GM18499 (cell line): ENCODE data around the gene RTRAF.

Source experiments
- ATAC-seq: cut with Tn5 transposase; IDR thresholded peaks from one replicate; pipeline ENCODE4 v1.9.1; 2021; ENCODE audit warnings: moderate number of reproducible peaks; ENCODE audit not compliant: insufficient read depth, unreplicated experiment

RTRAF gene

GRCh38 chr14:51990488-51990887 lies 1.1 kb downstream of the RTRAF start:
- no peak for ATAC-seq

GRCh38 chr14:51993285-51993920 lies 4.1 kb downstream of the RTRAF start:
- no peak for ATAC-seq

DNA sequence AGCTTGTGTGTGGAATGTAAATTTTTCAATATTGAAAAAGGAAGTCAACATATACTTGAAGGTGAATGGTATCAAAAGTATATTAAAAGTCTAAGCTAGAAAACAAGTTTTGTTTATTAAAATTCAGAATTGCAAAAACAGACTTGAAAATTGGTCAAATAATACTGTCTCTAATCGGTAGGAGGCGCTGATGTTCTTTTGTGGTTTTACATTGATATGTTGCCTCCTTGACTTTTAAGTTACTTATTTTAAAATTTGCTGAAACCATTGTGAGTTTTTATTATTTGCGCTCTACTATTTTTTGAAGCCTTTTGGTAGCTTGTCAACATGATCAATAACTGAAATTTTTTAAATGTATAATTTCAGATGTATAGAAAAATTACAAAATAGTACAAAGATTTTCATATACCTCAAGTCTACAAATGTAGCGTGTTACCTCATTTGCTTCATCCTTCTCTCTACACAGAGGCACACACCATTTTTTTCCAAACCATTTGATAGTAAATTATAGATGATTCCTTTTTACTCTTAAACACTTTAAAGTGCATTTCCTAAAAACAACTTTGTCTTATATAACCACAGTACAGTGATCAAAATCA lies 6.9 kb downstream of the RTRAF start:
- ATAC-seq = no peak

DNA sequence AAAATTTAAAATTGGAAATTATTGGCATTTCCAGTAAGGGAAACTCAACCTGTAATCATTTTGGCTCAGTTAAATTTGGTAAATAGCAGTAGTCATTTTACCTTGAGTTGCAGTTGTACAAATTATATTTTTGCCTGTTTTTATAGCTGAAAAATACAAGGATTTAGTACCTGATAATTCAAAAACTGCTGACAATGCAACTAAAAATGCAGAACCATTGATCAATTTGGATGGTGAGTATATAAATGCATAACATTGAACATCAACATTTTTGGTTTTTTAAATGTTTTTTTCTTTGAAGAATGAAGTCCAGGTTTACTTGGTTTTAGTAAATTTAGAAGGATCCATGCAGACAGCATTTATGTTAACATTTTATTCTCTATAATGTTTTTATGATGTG lies 9.0 kb downstream of the RTRAF start:
- ATAC-seq = no peak

GRCh38 chr14:51999084-51999483 lies 9.7 kb downstream of the RTRAF start:
- no peak for ATAC-seq

- ATAC-seq = no peak
Measured at GRCh38 chr14:52000019-52000582, 10.8 kb downstream of the RTRAF start.

- ATAC-seq = no peak
Measured at GRCh38 chr14:52000696-52001095, 11.3 kb downstream of the RTRAF start.

- no peak for ATAC-seq
Measured at GRCh38 chr14:52002542-52002941, 13.2 kb downstream of the RTRAF start.

DNA sequence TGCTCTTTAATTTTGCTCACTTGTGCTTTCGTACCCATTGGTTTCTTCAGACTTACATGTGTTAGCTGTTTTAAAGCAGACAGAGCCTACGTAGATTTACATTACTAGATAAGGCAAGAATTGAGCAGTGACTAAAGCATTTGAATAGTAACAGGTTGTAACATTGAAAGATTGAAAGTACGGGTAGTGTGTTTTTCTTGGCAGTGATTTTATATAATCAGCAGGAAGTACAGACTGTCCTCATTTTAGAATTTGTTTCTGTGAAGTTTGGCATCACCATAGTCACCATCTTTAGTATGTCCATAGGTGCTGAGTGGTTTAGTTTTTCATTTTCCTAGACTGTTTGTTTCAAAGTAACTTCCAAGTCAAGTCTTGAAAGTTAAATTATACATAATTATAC lies 14.0 kb downstream of the RTRAF start:
- ATAC-seq = no peak

DNA sequence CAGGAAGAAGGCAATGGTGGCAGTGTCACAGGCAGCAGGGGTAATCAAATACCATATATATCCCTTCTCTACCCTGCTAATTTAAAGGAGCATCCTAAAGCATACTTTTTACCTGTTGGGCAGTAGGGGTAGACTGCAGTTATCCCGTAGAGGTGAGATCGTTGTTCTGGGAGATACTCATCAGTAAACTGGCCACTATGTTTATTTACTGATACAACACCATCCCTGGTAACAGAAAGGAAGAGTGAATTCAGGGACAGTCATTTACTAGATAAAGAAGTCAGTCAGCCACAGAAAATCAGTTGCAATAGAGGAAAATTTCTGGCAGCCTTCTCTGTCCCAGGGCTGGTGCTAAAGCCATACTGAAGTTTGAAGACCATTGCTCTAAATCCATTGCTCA lies 16.3 kb downstream of the RTRAF start:
- ATAC-seq = no peak

- no peak for ATAC-seq
Measured at GRCh38 chr14:52006361-52006760, 17.0 kb downstream of the RTRAF start.

- ATAC-seq = no peak
Measured at GRCh38 chr14:52007211-52007610, 17.9 kb downstream of the RTRAF start.

DNA sequence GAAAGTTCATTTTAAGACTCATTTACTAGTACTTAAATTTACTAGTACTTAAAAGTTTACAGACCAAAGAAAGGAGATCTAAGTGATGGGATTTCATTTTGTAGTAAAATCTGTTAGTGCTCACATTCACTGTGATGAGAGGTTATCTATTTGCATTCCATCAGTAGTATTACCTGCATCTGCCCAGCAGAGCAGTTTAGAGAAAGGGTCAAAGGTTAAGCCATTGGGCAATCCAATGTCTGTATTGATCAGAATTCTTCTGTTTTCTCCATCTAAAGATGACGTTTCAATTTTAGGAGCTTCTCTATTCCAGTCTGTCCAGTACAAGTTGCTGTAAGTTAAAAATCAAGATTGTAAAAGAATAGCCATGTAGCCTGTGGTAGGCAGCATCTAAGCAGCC lies 18.3 kb downstream of the RTRAF start:
- ATAC-seq = no peak

DNA sequence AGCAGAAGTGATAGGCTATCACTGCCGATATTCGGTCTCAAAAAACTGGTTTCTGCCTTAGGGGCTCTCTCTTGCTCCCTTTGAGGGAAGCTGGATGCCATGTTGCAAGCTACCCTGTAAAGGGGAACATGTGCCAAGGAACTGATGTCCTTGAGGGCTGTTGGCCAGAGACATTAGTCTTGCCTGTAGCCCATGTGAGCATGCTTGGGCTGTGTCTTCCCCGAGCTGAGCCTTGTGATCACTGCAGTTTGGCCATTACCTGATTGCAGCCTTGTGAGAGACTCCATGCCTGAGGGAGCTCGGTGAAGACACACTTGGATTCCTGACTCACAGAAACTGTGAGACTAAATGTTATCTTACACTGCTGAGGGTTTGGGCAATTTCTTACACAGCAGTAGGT lies 18.8 kb downstream of the RTRAF start:
- no peak for ATAC-seq

DNA sequence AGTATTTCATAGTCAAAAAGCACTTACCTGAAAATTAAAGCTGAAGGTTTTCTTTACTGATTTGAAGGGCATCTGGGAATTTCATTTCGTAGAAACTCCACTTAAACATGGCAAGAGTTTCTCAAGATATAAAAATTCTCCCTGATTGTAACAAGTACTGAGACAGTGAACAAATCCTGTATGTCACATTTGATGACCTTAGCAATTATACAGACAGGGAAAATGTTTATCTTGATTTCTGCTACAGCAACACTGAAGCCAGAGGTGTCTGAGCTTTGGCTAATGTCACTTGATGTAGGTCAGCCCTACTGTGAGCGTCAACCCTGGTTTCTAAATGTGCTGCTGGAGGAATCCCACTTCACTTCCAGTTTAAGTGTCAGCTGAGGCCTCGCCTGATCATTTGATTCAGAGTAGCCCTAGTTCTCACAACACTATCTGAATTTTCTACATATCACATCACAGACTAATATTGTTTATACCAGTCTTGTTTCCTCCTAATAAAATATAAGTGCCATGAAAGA lies 20.9 kb downstream of the RTRAF start:
- ATAC-seq = no peak

GRCh38 chr14:52011523-52011922 lies 22.2 kb downstream of the RTRAF start:
- no peak for ATAC-seq

DNA sequence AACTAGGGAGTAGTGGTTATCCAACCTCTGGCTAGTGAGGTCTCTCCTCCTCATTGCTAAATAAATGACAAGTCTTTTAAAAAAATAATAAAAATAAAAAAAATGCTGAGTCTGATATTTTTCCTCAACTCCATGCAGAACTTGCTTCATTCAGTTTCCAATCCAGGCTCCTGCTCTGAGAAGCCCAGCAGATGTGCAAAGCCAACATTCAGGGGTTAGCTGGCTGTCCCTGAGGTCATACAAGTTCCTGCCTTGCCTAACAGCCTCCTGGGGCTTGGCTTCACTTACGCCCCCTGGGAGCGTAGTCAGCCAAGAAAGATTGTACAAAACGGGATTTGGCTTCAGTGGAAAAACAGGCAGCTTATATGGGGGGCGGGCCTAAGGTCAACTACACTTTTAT lies 23.3 kb downstream of the RTRAF start:
- ATAC-seq = no peak

DNA sequence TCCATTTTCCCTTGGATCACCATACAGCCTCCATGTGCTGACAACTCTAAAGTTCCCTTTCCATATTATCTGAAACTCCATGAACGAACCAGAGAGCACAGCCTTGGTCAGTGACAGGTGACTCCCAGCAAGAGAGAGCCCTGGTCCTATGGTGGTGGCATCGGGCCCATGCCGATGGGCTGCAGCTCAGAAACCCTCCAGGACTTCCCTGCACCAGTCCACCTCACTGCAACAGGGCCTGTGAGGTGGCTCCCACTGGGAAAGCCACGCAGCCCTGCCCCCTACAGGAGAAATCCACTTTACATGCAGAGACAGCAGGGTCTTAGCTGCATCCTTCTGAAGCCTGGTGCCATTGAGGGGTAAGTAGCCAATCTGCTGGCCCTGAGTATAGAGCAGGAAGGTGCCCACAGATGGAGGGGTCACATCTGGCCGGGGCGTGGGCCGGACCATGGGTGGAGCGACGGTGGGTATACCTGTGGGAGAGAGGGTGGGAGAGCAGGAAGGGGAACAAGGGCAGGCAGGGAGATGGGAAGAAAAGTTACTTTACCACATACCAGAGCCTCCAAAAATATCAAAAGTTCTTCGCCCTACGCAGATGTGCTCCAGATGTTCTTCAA lies 24.7 kb downstream of the RTRAF start:
- ATAC-seq = no peak

DNA sequence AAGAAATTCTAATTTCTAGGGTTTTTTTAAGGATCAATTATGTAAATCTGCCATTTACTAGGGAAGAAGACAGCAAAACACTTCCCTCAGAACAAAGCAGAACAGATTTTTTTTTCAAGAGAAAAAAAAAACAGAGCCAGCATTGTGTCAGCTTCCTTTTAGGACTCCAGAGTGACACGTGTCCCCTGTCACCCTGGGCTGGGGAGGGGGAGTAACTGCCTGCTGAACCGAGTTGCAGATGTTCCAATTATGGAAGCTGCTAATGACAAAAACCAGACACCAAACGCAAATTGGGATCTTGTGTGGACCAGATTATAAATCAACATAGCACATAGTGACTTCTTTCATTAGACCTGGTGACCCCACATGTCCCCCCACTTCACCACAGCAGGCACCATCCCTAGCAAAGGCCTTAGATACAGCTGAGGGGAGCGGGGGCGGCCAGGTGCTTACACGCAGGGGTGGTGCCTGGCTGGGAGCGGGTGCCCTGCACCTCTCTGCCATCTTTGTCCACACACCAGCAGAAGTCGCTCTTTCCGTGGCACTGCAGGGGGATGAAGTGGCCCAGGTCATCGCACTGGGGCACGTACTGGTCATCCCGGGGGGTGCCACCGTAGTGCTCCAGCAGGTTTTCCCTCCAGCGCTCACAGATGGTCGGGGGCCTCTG lies 25.4 kb downstream of the RTRAF start:
- no peak for ATAC-seq

GRCh38 chr14:52015411-52016030 lies 26.2 kb downstream of the RTRAF start:
- no peak for ATAC-seq

- no peak for ATAC-seq
Measured at GRCh38 chr14:52018252-52018651, 28.9 kb downstream of the RTRAF start.
